Measurements from ENCODE around the gene C1orf74.

C1orf74 gene

DNA sequence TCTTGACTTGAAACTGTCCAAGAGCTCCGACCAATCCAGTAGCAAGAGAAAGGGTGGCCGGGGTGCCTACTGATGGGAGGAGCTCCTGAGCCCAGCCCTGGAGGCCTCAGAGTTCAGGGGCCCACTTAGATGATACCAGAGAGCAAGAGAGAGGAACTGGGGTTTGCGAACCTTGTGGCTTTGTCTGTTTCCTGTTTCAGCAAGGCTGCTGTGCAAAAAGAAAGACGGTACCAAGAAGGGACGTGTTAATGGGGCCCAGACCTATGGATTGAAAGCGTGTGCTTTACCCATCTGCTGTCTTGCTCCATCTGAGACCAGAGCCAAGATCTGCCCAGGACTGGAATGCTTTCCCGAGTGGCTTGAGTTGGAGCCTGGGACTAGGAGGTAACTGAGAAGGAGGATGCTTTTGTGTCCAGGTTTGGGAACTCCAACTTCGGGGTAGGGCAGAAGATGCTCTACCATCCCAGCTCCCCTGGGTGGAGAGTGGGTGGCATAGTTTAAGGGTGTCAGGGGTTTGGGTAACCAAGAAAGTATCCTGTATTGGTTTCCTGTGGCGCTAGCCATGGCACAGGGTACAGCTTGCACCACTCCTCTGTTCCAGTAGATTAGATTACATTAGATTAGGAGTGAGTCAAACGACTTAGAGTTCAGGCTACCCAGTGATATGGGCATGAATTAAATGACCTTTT lies 28.3 kb downstream of the C1orf74 start, which contains the start of gene TRAF3IP3:
TSS of gene TRAF3IP3 (plus strand) at position 128 of the 689 bp plus-strand sequence. CDS start 3,987 bp downstream, outside the sequence.
- H3K4me1 ChIP-seq (ENCODE audit: control insufficient read depth, insufficient read depth, low read length, poor library complexity, severe bottlenecking), result no peaks in the 10 kb centered on the region
- H3K36me3 ChIP-seq (ENCODE audit: control insufficient read depth, insufficient read depth, low read length), result no peaks in the 10 kb centered on the region
- 77% methylated on average over 7 to 9 of the region's 10 CpGs for WGBS, 2 experiments (ENCODE audit: insufficient coverage in 2 of 2)
- H3K4me3 ChIP-seq (ENCODE audit: extremely low read depth, insufficient read depth, low read length, poor library complexity, severe bottlenecking), result no peak within 1 kb of the TSS
- no peaks in the 10 kb centered on the region for H3K9me3 ChIP-seq (ENCODE audit: control insufficient read depth, low read length)
- no peak within 1 kb of the TSS for H3K27ac ChIP-seq (ENCODE audit: low read depth, low read length, severe bottlenecking)

DNA sequence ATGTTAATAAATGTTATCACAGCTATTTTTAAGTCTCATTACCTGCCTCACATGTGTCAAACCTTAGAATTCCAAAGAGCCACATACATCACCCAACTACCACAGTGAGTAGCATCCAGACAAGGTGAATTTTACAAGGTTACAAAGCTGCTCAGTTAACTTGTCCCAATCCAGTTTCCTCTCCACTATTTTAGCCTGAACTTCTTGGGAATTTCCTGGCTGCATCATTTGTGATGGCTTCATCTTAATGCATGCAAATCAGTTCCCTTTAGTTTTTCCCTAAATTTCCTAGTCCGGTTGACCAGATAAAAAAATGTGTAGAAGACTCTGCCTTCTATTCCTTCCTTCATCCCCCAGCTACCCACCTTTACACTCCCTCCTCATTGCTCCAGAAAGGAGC lies 29.1 kb downstream of the C1orf74 start:
- no peak overlapping the region for H3K27ac ChIP-seq (ENCODE audit: low read depth, low read length, severe bottlenecking)
- WGBS, 2 experiments (ENCODE audit: insufficient coverage in 2 of 2), result 57% methylated on average over 1 of the region's 1 CpG; no CpG with 5 or more reads in 1 of the 2 experiments
- no peak overlapping the region for H3K4me3 ChIP-seq (ENCODE audit: extremely low read depth, insufficient read depth, low read length, poor library complexity, severe bottlenecking)
- H3K9me3 ChIP-seq (ENCODE audit: control insufficient read depth, low read length), result no peaks in the 10 kb centered on the region
- no peaks in the 10 kb centered on the region for H3K4me1 ChIP-seq (ENCODE audit: control insufficient read depth, insufficient read depth, low read length, poor library complexity, severe bottlenecking)
- no peaks in the 10 kb centered on the region for H3K36me3 ChIP-seq (ENCODE audit: control insufficient read depth, insufficient read depth, low read length)

- H3K36me3 ChIP-seq (ENCODE audit: control insufficient read depth, insufficient read depth, low read length), result no peaks in the 10 kb centered on the region
- no peaks in the 10 kb centered on the region for H3K9me3 ChIP-seq (ENCODE audit: control insufficient read depth, low read length)
- H3K4me1 ChIP-seq (ENCODE audit: control insufficient read depth, insufficient read depth, low read length, poor library complexity, severe bottlenecking), result no peaks in the 10 kb centered on the region
- H3K4me3 ChIP-seq (ENCODE audit: extremely low read depth, insufficient read depth, low read length, poor library complexity, severe bottlenecking), result no peak overlapping the region
- no peak overlapping the region for H3K27ac ChIP-seq (ENCODE audit: low read depth, low read length, severe bottlenecking)
- 90 to 92% methylated on average over 1 to 2 of the region's 3 CpGs for WGBS, 2 experiments (ENCODE audit: insufficient coverage in 2 of 2)
Observed at GRCh38 chr1:209752890-209753289, 31.5 kb downstream of the C1orf74 start.

DNA sequence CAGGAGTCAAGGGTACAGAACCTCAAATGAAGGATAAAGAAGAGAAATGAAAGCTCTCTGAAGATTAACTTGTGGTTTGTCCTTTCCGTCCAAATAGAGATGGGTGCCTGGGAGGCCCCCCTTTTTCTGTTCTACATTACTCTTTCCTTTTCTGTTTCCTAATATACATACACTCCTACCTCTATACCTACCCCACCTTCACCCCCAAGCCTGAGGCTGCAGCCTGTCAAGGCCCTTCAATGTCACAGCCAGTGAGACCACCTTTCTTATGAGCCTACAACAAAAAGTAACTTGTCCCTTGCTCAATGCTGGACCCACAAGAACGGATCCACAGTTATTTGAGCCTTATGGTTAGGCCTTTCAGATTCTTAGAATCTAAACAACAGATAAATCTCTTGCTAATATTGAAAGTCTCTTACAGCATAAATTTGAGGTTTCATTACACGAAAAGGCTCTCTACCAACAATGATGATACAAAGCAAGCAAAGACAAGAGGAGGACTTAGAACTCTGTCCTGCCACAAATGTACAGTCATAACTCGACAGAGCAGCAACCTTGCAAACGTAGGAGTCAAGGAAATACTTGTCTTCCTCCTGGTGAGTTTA lies 32.6 kb downstream of the C1orf74 start:
- Histone ChIP-seq H3K9me3 (ENCODE audit: control insufficient read depth, low read length) (no peaks in the 10 kb centered on the region), H3K4me1 (ENCODE audit: control insufficient read depth, insufficient read depth, low read length, poor library complexity, severe bottlenecking) (no peaks in the 10 kb centered on the region), H3K36me3 (ENCODE audit: control insufficient read depth, insufficient read depth, low read length) (no peaks in the 10 kb centered on the region), H3K27ac (ENCODE audit: low read depth, low read length, severe bottlenecking) (no peak overlapping the region), H3K4me3 (ENCODE audit: extremely low read depth, insufficient read depth, low read length, poor library complexity, severe bottlenecking) (no peak overlapping the region)
- 91 to 94% methylated on average over 4 of the region's 5 CpGs for WGBS, 2 experiments (ENCODE audit: insufficient coverage in 2 of 2)

GRCh38 chr1:209749670-209750323 lies 34.6 kb downstream of the C1orf74 start:
- Histone ChIP-seq H3K27ac (ENCODE audit: low read depth, low read length, severe bottlenecking) (no peak overlapping the region), H3K36me3 (ENCODE audit: control insufficient read depth, insufficient read depth, low read length) (no peaks in the 10 kb centered on the region), H3K4me3 (ENCODE audit: extremely low read depth, insufficient read depth, low read length, poor library complexity, severe bottlenecking) (no peak overlapping the region), H3K9me3 (ENCODE audit: control insufficient read depth, low read length) (no peaks in the 10 kb centered on the region), H3K4me1 (ENCODE audit: control insufficient read depth, insufficient read depth, low read length, poor library complexity, severe bottlenecking) (no peaks in the 10 kb centered on the region)
- WGBS, 2 experiments (ENCODE audit: insufficient coverage in 2 of 2), result 86 to 88% methylated on average over 1 to 2 of the region's 6 CpGs

- Histone ChIP-seq H3K9me3 (ENCODE audit: control insufficient read depth, low read length) (no peaks in the 10 kb centered on the region), H3K27ac (ENCODE audit: low read depth, low read length, severe bottlenecking) (no peak overlapping the region), H3K36me3 (ENCODE audit: control insufficient read depth, insufficient read depth, low read length) (no peaks in the 10 kb centered on the region), H3K4me1 (ENCODE audit: control insufficient read depth, insufficient read depth, low read length, poor library complexity, severe bottlenecking) (no peaks in the 10 kb centered on the region), H3K4me3 (ENCODE audit: extremely low read depth, insufficient read depth, low read length, poor library complexity, severe bottlenecking) (no peak overlapping the region)
- WGBS, 2 experiments (ENCODE audit: insufficient coverage in 2 of 2), result no CpG with 5 or more reads among the region's 2 CpGs
Observed at GRCh38 chr1:209749205-209749604, 35.2 kb downstream of the C1orf74 start.

- H3K4me1 ChIP-seq (ENCODE audit: control insufficient read depth, insufficient read depth, low read length, poor library complexity, severe bottlenecking), result no peaks in the 10 kb centered on the region
- no peak overlapping the region for H3K27ac ChIP-seq (ENCODE audit: low read depth, low read length, severe bottlenecking)
- no peaks in the 10 kb centered on the region for H3K9me3 ChIP-seq (ENCODE audit: control insufficient read depth, low read length)
- 33 to 47% methylated on average over 4 of the region's 4 CpGs for WGBS, 2 experiments (ENCODE audit: insufficient coverage in 2 of 2)
- H3K36me3 ChIP-seq (ENCODE audit: control insufficient read depth, insufficient read depth, low read length), result no peaks in the 10 kb centered on the region
- H3K4me3 ChIP-seq (ENCODE audit: extremely low read depth, insufficient read depth, low read length, poor library complexity, severe bottlenecking), result no peak overlapping the region
Observed at GRCh38 chr1:209748620-209749019, 35.7 kb downstream of the C1orf74 start.

- H3K36me3 ChIP-seq (ENCODE audit: control insufficient read depth, insufficient read depth, low read length), result no peaks in the 10 kb centered on the region
- 7 to 12% methylated on average over 30 to 37 of the region's 37 CpGs for WGBS, 2 experiments (ENCODE audit: insufficient coverage in 2 of 2)
- no peaks in the 10 kb centered on the region for H3K9me3 ChIP-seq (ENCODE audit: control insufficient read depth, low read length)
- H3K4me1 ChIP-seq (ENCODE audit: control insufficient read depth, insufficient read depth, low read length, poor library complexity, severe bottlenecking), result no peaks in the 10 kb centered on the region
- no peak overlapping the region for H3K4me3 ChIP-seq (ENCODE audit: extremely low read depth, insufficient read depth, low read length, poor library complexity, severe bottlenecking)
- no peak overlapping the region for H3K27ac ChIP-seq (ENCODE audit: low read depth, low read length, severe bottlenecking)
Observed at GRCh38 chr1:209747580-209748262, 36.6 kb downstream of the C1orf74 start.

DNA sequence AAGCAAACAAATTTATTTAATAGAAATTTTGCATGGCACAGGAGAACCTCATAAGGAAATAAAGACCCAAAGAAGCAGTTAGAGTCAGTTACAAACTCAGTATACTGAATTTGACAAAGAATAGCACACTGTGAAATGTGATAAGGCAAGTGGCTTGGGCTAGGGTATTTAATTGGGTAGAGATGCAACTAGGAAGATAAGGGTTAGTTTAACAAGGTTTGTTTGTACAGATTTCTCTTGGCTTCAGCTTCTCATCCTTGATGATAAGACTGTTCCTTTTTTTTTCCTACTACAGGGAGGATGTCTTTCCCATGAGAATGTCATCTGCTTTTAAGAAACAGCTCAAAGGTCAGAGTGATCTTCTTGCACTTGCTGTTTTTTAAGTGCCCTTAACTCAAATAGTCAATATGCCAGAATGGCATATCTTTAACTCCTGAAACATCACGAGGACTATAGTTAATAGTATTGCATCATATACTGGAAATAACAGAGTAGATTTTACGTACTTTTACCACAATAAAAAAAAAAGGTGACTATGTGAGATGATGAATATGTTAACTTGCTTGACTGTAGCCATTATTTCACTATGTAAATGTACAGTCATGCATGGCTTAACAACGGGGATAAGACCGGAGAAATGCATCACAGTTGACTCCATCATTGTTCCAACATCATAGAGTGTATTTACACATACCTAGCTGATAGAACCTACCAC lies 37.8 kb downstream of the C1orf74 start:
- Histone ChIP-seq H3K27ac (ENCODE audit: low read depth, low read length, severe bottlenecking) (no peak overlapping the region), H3K36me3 (ENCODE audit: control insufficient read depth, insufficient read depth, low read length) (no peaks in the 10 kb centered on the region), H3K4me3 (ENCODE audit: extremely low read depth, insufficient read depth, low read length, poor library complexity, severe bottlenecking) (no peak overlapping the region), H3K9me3 (ENCODE audit: control insufficient read depth, low read length) (no peaks in the 10 kb centered on the region), H3K4me1 (ENCODE audit: control insufficient read depth, insufficient read depth, low read length, poor library complexity, severe bottlenecking) (no peaks in the 10 kb centered on the region)
- 100% methylated on average over 2 of the region's 4 CpGs; no CpG with 5 or more reads in 1 of the 2 experiments for WGBS, 2 experiments (ENCODE audit: insufficient coverage in 2 of 2)

DNA sequence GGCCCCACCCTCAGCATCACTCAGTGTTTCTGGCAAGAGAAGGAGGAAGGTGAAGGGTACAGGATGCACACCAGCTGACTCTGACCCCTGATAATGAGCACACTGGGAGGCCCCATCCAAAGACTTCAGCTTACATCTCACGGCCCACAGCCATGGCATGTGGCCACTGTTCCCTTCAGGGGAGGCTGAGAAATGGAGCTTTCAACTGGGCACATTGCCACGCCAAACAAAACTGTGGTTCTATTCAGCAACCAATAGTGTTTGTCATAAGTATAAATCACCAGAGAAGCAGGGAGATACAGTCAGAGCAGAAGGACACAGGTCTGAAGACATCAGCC lies 41.2 kb downstream of the C1orf74 start:
- Histone ChIP-seq H3K9me3 (ENCODE audit: control insufficient read depth, low read length) (no peaks in the 10 kb centered on the region), H3K4me1 (ENCODE audit: control insufficient read depth, insufficient read depth, low read length, poor library complexity, severe bottlenecking) (no peaks in the 10 kb centered on the region), H3K4me3 (ENCODE audit: extremely low read depth, insufficient read depth, low read length, poor library complexity, severe bottlenecking) (no peak overlapping the region), H3K36me3 (ENCODE audit: control insufficient read depth, insufficient read depth, low read length) (no peaks in the 10 kb centered on the region), H3K27ac (ENCODE audit: low read depth, low read length, severe bottlenecking) (no peak overlapping the region)
- 83 to 97% methylated on average over 1 to 2 of the region's 2 CpGs for WGBS, 2 experiments (ENCODE audit: insufficient coverage in 2 of 2)

Data from mesodermal cell (in vitro differentiated cells).